Measurements from ENCODE around the gene TMEM132E. TPM values are rescaled to one million over a fixed set of nuclear protein-coding genes. Genes with fewer than 3 reads are reported as not detected.

Gene TMEM132E
- polyA plus RNA-seq, 2 of the 4 experiments (the other 2 are of a cell fraction) = not detected

- ATAC-seq = no peak
- ChIA-PET POLR2A (no interaction called here), CTCF (no interaction called here)
- no peaks in the 10 kb centered on the region for H3K4me1 ChIP-seq
- H3K27ac ChIP-seq = no peak overlapping the region
- no peak overlapping the region for H3K4me2 ChIP-seq
- WGBS (ENCODE audit: missing lambda C conversion rate) = 1% methylated on average over 4 of the region's 4 CpGs
- TF ChIP-seq MAFK (IDR thresholded peaks at IDR 0.05; ENCODE audit: partially characterized antibody) (no peak), HOXB13 (CRISPR knock-in tag; IDR thresholded peaks at IDR 0.05; ENCODE audit: low read depth) (no peak), ZNF302 (CRISPR knock-in tag; IDR thresholded peaks at IDR 0.05) (no peak), RCOR1 (IDR thresholded peaks at IDR 0.05; ENCODE audit: low read depth, low read length) (no peak), HES2 (IDR thresholded peaks at IDR 0.05) (no peak), ZC3H11A (IDR thresholded peaks at IDR 0.05) (no peak)
- TF ChIP-seq, protein P1, sequence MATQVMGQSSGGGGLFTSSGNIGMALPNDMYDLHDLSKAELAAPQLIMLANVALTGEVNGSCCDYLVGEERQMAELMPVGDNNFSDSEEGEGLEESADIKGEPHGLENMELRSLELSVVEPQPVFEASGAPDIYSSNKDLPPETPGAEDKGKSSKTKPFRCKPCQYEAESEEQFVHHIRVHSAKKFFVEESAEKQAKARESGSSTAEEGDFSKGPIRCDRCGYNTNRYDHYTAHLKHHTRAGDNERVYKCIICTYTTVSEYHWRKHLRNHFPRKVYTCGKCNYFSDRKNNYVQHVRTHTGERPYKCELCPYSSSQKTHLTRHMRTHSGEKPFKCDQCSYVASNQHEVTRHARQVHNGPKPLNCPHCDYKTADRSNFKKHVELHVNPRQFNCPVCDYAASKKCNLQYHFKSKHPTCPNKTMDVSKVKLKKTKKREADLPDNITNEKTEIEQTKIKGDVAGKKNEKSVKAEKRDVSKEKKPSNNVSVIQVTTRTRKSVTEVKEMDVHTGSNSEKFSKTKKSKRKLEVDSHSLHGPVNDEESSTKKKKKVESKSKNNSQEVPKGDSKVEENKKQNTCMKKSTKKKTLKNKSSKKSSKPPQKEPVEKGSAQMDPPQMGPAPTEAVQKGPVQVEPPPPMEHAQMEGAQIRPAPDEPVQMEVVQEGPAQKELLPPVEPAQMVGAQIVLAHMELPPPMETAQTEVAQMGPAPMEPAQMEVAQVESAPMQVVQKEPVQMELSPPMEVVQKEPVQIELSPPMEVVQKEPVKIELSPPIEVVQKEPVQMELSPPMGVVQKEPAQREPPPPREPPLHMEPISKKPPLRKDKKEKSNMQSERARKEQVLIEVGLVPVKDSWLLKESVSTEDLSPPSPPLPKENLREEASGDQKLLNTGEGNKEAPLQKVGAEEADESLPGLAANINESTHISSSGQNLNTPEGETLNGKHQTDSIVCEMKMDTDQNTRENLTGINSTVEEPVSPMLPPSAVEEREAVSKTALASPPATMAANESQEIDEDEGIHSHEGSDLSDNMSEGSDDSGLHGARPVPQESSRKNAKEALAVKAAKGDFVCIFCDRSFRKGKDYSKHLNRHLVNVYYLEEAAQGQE (IDR thresholded peaks at IDR 0.05) = no peak
- DNase-seq (ENCODE audit: low read depth in 1 of 2, low spot score in 1 of 2) = no peak
- FAIRE-seq = no peak
- H3K4me3 ChIP-seq = no peak overlapping the region
- no peaks in the 10 kb centered on the region for H3K9me3 ChIP-seq
Measured at GRCh38 chr17:34566201-34566600, 13.2 kb upstream of the TMEM132E start.

- Histone ChIP-seq H3K9me3 (no peaks in the 10 kb centered on the region), H3K4me1 (no peaks in the 10 kb centered on the region), H3K4me3 (no peak overlapping the region), H3K27ac (no peak overlapping the region), H3K4me2 (no peak overlapping the region)
- DNase-seq (ENCODE audit: low read depth in 1 of 2, low spot score in 1 of 2) (no peak), ATAC-seq (no peak), FAIRE-seq (no peak)
- ChIA-PET POLR2A (no interaction called here), CTCF (interaction anchor here (1.3 kb wide), 1 partner anchor 10 kb away, joined by 4 read pairs; no protein-coding TSS in a partner anchor)
- 10% methylated on average over 2 of the region's 2 CpGs for WGBS (ENCODE audit: missing lambda C conversion rate)
- TF ChIP-seq KDM1A (IDR thresholded peaks at IDR 0.05; ENCODE audit: low read depth) = no peak
- TF ChIP-seq HDAC2 (IDR thresholded peaks at IDR 0.05) = no peak
- TF ChIP-seq SMC3 (IDR thresholded peaks at IDR 0.05) = no peak
- TF ChIP-seq, protein P2, sequence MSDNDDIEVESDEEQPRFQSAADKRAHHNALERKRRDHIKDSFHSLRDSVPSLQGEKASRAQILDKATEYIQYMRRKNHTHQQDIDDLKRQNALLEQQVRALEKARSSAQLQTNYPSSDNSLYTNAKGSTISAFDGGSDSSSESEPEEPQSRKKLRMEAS (IDR thresholded peaks at IDR 0.05) = no peak
- no peak for TF ChIP-seq TP53 (CRISPR knock-in tag; IDR thresholded peaks at IDR 0.05)
- TF ChIP-seq RARB (CRISPR knock-in tag; IDR thresholded peaks at IDR 0.05) = no peak
- TF ChIP-seq TFCP2L1 (CRISPR knock-in tag; IDR thresholded peaks at IDR 0.05) = no peak
- TF ChIP-seq, protein P3, sequence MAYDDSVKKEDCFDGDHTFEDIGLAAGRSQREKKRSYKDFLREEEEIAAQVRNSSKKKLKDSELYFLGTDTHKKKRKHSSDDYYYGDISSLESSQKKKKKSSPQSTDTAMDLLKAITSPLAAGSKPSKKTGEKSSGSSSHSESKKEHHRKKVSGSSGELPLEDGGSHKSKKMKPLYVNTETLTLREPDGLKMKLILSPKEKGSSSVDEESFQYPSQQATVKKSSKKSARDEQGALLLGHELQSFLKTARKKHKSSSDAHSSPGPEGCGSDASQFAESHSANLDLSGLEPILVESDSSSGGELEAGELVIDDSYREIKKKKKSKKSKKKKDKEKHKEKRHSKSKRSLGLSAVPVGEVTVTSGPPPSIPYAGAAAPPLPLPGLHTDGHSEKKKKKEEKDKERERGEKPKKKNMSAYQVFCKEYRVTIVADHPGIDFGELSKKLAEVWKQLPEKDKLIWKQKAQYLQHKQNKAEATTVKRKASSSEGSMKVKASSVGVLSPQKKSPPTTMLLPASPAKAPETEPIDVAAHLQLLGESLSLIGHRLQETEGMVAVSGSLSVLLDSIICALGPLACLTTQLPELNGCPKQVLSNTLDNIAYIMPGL (CRISPR knock-in tag; IDR thresholded peaks at IDR 0.05; ENCODE audit: borderline replicate concordance) = no peak
- TF ChIP-seq NPAS2 (CRISPR knock-in tag; IDR thresholded peaks at IDR 0.05; ENCODE audit: borderline replicate concordance) = no peak
- no peak for TF ChIP-seq EP300 (IDR thresholded peaks at IDR 0.05)
- TF ChIP-seq JUN (IDR thresholded peaks at IDR 0.05) = no peak
- TF ChIP-seq NFE2L2 (conservative IDR thresholded peaks at IDR 0.05; ENCODE audit: low read length) = no peak
- no peak for TF ChIP-seq CEBPB (IDR thresholded peaks at IDR 0.05)
- TF ChIP-seq, protein P4, sequence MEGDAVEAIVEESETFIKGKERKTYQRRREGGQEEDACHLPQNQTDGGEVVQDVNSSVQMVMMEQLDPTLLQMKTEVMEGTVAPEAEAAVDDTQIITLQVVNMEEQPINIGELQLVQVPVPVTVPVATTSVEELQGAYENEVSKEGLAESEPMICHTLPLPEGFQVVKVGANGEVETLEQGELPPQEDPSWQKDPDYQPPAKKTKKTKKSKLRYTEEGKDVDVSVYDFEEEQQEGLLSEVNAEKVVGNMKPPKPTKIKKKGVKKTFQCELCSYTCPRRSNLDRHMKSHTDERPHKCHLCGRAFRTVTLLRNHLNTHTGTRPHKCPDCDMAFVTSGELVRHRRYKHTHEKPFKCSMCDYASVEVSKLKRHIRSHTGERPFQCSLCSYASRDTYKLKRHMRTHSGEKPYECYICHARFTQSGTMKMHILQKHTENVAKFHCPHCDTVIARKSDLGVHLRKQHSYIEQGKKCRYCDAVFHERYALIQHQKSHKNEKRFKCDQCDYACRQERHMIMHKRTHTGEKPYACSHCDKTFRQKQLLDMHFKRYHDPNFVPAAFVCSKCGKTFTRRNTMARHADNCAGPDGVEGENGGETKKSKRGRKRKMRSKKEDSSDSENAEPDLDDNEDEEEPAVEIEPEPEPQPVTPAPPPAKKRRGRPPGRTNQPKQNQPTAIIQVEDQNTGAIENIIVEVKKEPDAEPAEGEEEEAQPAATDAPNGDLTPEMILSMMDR (IDR thresholded peaks at IDR 0.05) = no peak
- TF ChIP-seq POLR2AphosphoS2 (conservative IDR thresholded peaks at IDR 0.05; ENCODE audit: low read length) = no peak
- TF ChIP-seq MAZ (IDR thresholded peaks at IDR 0.05; ENCODE audit: borderline replicate concordance, low read depth, low read length) = no peak
- TF ChIP-seq HOXB13 (CRISPR knock-in tag; IDR thresholded peaks at IDR 0.05; ENCODE audit: low read depth) = no peak
Measured at GRCh38 chr17:34566873-34567272, 12.5 kb upstream of the TMEM132E start.
